Endothelial cell of umbilical vein (primary cell): ENCODE measurements around the gene CDK4. TPM values are rescaled to one million over a fixed set of nuclear protein-coding genes. Genes with fewer than 3 reads are reported as not detected.

Experiments used
- BruUV-seq: library from RNA; stranded (reverse); fragments of 400-500 nt; replicated peaks from 2 replicates; lab custom pipeline; 2021; lab: Mats Ljungman, UMichigan
- CTCF ChIA-PET: fragments of 300-600, 350-600 bp; sonication (Branson Sonifier 250); formaldehyde crosslinking; loops from one replicate; lab custom pipeline; 2021; ENCODE audit warnings: antibody characterized with exemption, inconsistent platforms; lab: Charles Lee
- POLR2A ChIA-PET: fragments of 300-600, 350-600 bp; sonication (Branson Sonifier 250); formaldehyde crosslinking; loops from one replicate; lab custom pipeline; 2021; ENCODE audit warnings: antibody characterized with exemption, inconsistent platforms; lab: Charles Lee
- DNase-seq: peaks from one replicate; pipeline ENCODE4 v3.0.0-alpha.2; 2011; ENCODE audit warnings: low read depth, low spot score
- FAIRE-seq: peaks from 2 replicates; lab custom pipeline; 2011; peaks lifted over from hg19 to GRCh38; lab: Jason Lieb, UNC
- H2AFZ ChIP-seq: 2 replicates; pipeline ENCODE4 v1.6.0; 2012; ENCODE audit warnings: low read depth, low read length, control low read depth, inconsistent platforms
- H3K27ac ChIP-seq: 2 replicates; pipeline ENCODE4 v1.5.1; 2011; ENCODE audit warnings: low read depth, mild to moderate bottlenecking, control low read depth, low read length, moderate library complexity; ENCODE audit not compliant: insufficient read depth
- H3K27me3 ChIP-seq, 2 experiments: 2 replicates each; pipeline versions ENCODE4 v1.6.0 to v1.6.1; 2011; ENCODE audit warnings: low read length in 2 of 2, mixed read lengths in 1 of 2; ENCODE audit not compliant: control insufficient read depth in 2 of 2, insufficient read depth in 2 of 2
- H3K36me3 ChIP-seq, 2 experiments: 2 replicates in 1 of 2; 3 replicates in 1 of 2; pipeline ENCODE4 v1.5.1; 2011; ENCODE audit warnings: low read length in 2 of 2, mild to moderate bottlenecking in 1 of 2, moderate library complexity in 1 of 2; ENCODE audit not compliant: control insufficient read depth in 2 of 2, insufficient read depth in 2 of 2; ENCODE audit errors: extremely low read depth in 1 of 2
- H3K4me1 ChIP-seq: 3 replicates; pipeline ENCODE4 v1.5.1; 2011; ENCODE audit warnings: mild to moderate bottlenecking, low read length; ENCODE audit not compliant: control insufficient read depth, insufficient read depth; ENCODE audit errors: extremely low read depth
- H3K4me2 ChIP-seq: 2 replicates; pipeline ENCODE4 v1.6.1; 2011; ENCODE audit warnings: low read length, control low read depth, mixed read lengths; ENCODE audit not compliant: insufficient read depth
- H3K4me3 ChIP-seq, 3 experiments: fragments of 200-600 bp in 1 of 3; sonication (generic), shearing (Covaris generic) in 1 of 3; replicated peaks in 1 of 3; 2 replicates each; pipeline ENCODE4 v1.5.1; 2011 to 2016; ENCODE audit warnings: control low read depth in 3 of 3, low read length in 3 of 3, mild to moderate bottlenecking in 2 of 3, inconsistent platforms in 1 of 3, low read depth in 1 of 3, moderate library complexity in 1 of 3; ENCODE audit not compliant: insufficient read depth in 1 of 3
- H3K79me2 ChIP-seq: 2 replicates; pipeline ENCODE4 v1.6.0; 2012; ENCODE audit warnings: low read length, inconsistent platforms; ENCODE audit not compliant: control insufficient read depth, insufficient read depth
- H3K9ac ChIP-seq: replicated peaks from 2 replicates; pipeline ENCODE3; 2011; ENCODE audit warnings: low read length, control low read depth; ENCODE audit not compliant: insufficient read depth; ENCODE audit errors: extremely low read depth
- H3K9me1 ChIP-seq: replicated peaks from 3 replicates; pipeline ENCODE4 v1.6.0; 2011; ENCODE audit warnings: mild to moderate bottlenecking, low read length; ENCODE audit not compliant: control insufficient read depth, insufficient read depth; ENCODE audit errors: extremely low read depth
- H3K9me3 ChIP-seq: replicated peaks from 2 replicates; pipeline ENCODE4 v1.5.1; 2012; ENCODE audit warnings: low read length, inconsistent platforms; ENCODE audit not compliant: control insufficient read depth, insufficient read depth
- H4K20me1 ChIP-seq: replicated peaks from 2 replicates; pipeline ENCODE3; 2011; ENCODE audit warnings: mild to moderate bottlenecking, low read length; ENCODE audit not compliant: control insufficient read depth, insufficient read depth; ENCODE audit errors: extremely low read depth
- FOS ChIP-seq: IDR thresholded peaks from 2 replicates; pipeline ENCODE4 v1.6.1; 2011; ENCODE audit warnings: mild to moderate bottlenecking, low read length, moderate library complexity, borderline replicate concordance; ENCODE audit not compliant: insufficient read depth
- POLR2AphosphoS5 ChIP-seq: IDR thresholded peaks from 2 replicates; pipeline ENCODE4 v1.6.1; 2012; ENCODE audit warnings: low read depth, mild to moderate bottlenecking, control low read depth, low read length, moderate library complexity; ENCODE audit not compliant: insufficient read depth
- dilution Hi-C: fragments of 300-500 bp; cut with MboI; formaldehyde crosslinking; loops from one replicate; pipeline ENCODE4 v1.15.0; 2019; ENCODE audit warnings: low sequenced_read_pairs; ENCODE audit not compliant: extremely low pct_ligation_motif_present
- intact Hi-C: fragments of 100-400 bp; cut with micrococcal nuclease; formaldehyde crosslinking; loops from one replicate; pipeline ENCODE4 v1.10.0; 2022
- polyA plus RNA-seq, 4 experiments: library from polyadenylated mRNA; depleted of rRNA in 3 of 4; stranded (reverse) in 3 of 4; unstranded in 1 of 4; fragments of >200 nt; gene quantifications; 2 replicates each; pipeline versions ENCODE4 v1.2.1 to v1.2.3, GENCODE V29; 2011 to 2012; ENCODE audit warnings: missing spikeins in 1 of 4
- total RNA-seq: library from RNA; stranded (reverse); gene quantifications from 2 replicates; pipeline ENCODE4 v1.2.3, GENCODE V29; 2021
- TF ChIP-seq, protein P1 (sequence below), 2 donors: IDR thresholded peaks; 1 replicate in 1 of 2; 2 replicates in 1 of 2; pipeline ENCODE4 v1.5.1; 2011; ENCODE audit warnings: low read length in 2 of 2, mild to moderate bottlenecking in 2 of 2, moderate library complexity in 2 of 2, control low read depth in 1 of 2, inconsistent platforms in 1 of 2, low read depth in 1 of 2; ENCODE audit not compliant: insufficient read depth in 1 of 2; ENCODE audit errors: extremely low read depth in 1 of 2

CDK4 gene
- total and polyA plus RNA-seq, 2 donors (not counting 3 experiments of a cell fraction or from before 2014, with no cell fraction given): 171 to 332 TPM

GRCh38 chr12:57726884-57727757 is 25.0 kb downstream of the CDK4 start:
- no peak overlapping the region for H3K27ac ChIP-seq

More at GRCh38 chr12:57726884-57727757, 25.0 kb downstream of the CDK4 start:
- H4K20me1 ChIP-seq: no peaks in the 10 kb centered on the region
- ChIA-PET POLR2A (no interaction called here), CTCF (interaction anchor here (1.3 to 4.6 kb wide), 9 partner anchors 10 to 116 kb away, joined by 3 to 48 read pairs (median 6); partner anchors contain the start of genes AGAP2, ARHGEF25, CDK4 and EEF1AKMT3)
- H3K9me3 ChIP-seq: no peaks in the 10 kb centered on the region
- no peak overlapping the region for H3K9ac ChIP-seq
- TF ChIP-seq, protein P1, sequence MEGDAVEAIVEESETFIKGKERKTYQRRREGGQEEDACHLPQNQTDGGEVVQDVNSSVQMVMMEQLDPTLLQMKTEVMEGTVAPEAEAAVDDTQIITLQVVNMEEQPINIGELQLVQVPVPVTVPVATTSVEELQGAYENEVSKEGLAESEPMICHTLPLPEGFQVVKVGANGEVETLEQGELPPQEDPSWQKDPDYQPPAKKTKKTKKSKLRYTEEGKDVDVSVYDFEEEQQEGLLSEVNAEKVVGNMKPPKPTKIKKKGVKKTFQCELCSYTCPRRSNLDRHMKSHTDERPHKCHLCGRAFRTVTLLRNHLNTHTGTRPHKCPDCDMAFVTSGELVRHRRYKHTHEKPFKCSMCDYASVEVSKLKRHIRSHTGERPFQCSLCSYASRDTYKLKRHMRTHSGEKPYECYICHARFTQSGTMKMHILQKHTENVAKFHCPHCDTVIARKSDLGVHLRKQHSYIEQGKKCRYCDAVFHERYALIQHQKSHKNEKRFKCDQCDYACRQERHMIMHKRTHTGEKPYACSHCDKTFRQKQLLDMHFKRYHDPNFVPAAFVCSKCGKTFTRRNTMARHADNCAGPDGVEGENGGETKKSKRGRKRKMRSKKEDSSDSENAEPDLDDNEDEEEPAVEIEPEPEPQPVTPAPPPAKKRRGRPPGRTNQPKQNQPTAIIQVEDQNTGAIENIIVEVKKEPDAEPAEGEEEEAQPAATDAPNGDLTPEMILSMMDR (IDR thresholded peaks at IDR 0.05; ENCODE audit: extremely low read depth in 1 of 2, insufficient read depth in 1 of 2, low read depth in 1 of 2, low read length in 2 of 2): peak; percentile 27 to 62
- TF ChIP-seq FOS: no peak
- no peak for TF ChIP-seq POLR2AphosphoS5
- no peaks in the 10 kb centered on the region for H3K36me3 ChIP-seq
- no peaks in the 10 kb centered on the region for H3K9me1 ChIP-seq
- FAIRE-seq (peak; percentile 38), DNase-seq (peak; percentile 34)
- peaks cover 7% of the 10 kb centered on the region for H3K4me1 ChIP-seq
- peak overlapping the region; percentile 96 for H2AFZ ChIP-seq
- BruUV-seq: TSS peak; percentile 18
- H3K4me3 ChIP-seq: peak overlapping the region in 2 of 3 experiments; percentile 62 to 64
- dilution Hi-C loops: no loop called here
- intact Hi-C loops: loop anchor here (1.0 kb wide), 4 partner anchors 25 to 178 kb away; partner anchors contain the start of genes CDK4, EEF1AKMT3, METTL1 and OS9
- peaks cover 7 to 15% of the 10 kb centered on the region in 2 experiments for H3K27me3 ChIP-seq
- H3K4me2 ChIP-seq: peak overlapping the region; percentile 54
- H3K79me2 ChIP-seq: no peaks in the 10 kb centered on the region
